Heart right ventricle (tissue), 16 donors: Measurements from ENCODE around the gene IFI6. TPM values are rescaled to one million over a fixed set of nuclear protein-coding genes. Genes with fewer than 3 reads are reported as not detected.
"Not testable (repeated sequence)": the region's sequence is repeated elsewhere in the genome, so short reads cannot be mapped to it uniquely, and the experiment has no call there.

Experiments used
- ATAC-seq, 8 donors: fragments of 200-7000 bp; cut with Tn5 transposase; one replicate each; pipeline ENCODE4 v1.9.1; 2020; ENCODE audit warnings: mild to moderate bottlenecking in 8 of 8, moderate library complexity in 8 of 8, moderate number of reproducible peaks in 1 of 8
- DNase-seq, 2 donors: peaks; one replicate each; pipeline ENCODE4 v3.0.0-alpha.2; 2020
- H3K27ac ChIP-seq, 10 donors: fragments of 200-600 bp; sonication (generic) in 2 of 10; one replicate each; pipeline versions ENCODE4 v1.5.0 to v1.8.0; 2020 to 2022; ENCODE audit warnings: mild to moderate bottlenecking in 3 of 10
- H3K27me3 ChIP-seq, 7 donors: fragments of 200-600 bp; one replicate each; pipeline ENCODE4 v1.8.0; 2021 to 2022; ENCODE audit warnings: mild to moderate bottlenecking in 2 of 7
- H3K36me3 ChIP-seq, 9 donors: fragments of 200-600 bp; sonication (generic) in 1 of 9; one replicate each; pipeline versions ENCODE4 v1.5.0 to v1.8.0; 2020 to 2022; ENCODE audit warnings: mild to moderate bottlenecking in 2 of 9
- H3K4me1 ChIP-seq, 9 donors: fragments of 200-600 bp; sonication (generic) in 1 of 9; one replicate each; pipeline versions ENCODE4 v1.5.0 to v1.8.0; 2020 to 2022; ENCODE audit warnings: mild to moderate bottlenecking in 4 of 9
- H3K4me3 ChIP-seq, 10 donors: fragments of 200-600 bp; sonication (generic) in 2 of 10; one replicate each; pipeline versions ENCODE4 v1.5.0 to v1.8.0; 2020 to 2022; ENCODE audit warnings: mild to moderate bottlenecking in 7 of 10, moderate library complexity in 2 of 10
- H3K9me3 ChIP-seq, 11 donors: fragments of 200-600 bp in 10 of 11; sonication (generic) in 2 of 11; one replicate each; pipeline versions ENCODE4 v1.5.0 to v1.8.0; 2013 to 2022; ENCODE audit warnings: mild to moderate bottlenecking in 2 of 11, control low read depth in 1 of 11, moderate library complexity in 1 of 11
- WGBS, 2 donors: extraction: QIAGEN DNeasy Blood & Tissue Kit; methylation state at CpG; one replicate each; pipeline ENCODE4 v1.1.7; 2013; ENCODE audit warnings: inconsistent platforms in 1 of 2; 5-methylcytosine and 5-hydroxymethylcytosine counted together
- intact Hi-C, 10 donors: fragments of 100-400 bp; cut with DNase I; formaldehyde crosslinking; loops; one replicate each; pipeline versions ENCODE4 v1.11.1 to v1.14.2; 2022
- polyA plus RNA-seq, 2 donors: library from polyadenylated mRNA; stranded (reverse); fragments of 200-250 nt; gene quantifications; one replicate each; pipeline ENCODE4 v1.2.3, GENCODE V29; 2013
- total RNA-seq, 10 donors: library from RNA; stranded (reverse); fragmentation: NEBNext Ultra II Directional in 3 of 10; extraction: Animal tissue kit (Norgen Biotek cat#: 25700) in 3 of 10; gene quantifications; one replicate each; pipeline versions ENCODE4 v1.2.1 to v1.2.4, GENCODE V29; 2021 to 2023
- TF ChIP-seq, protein P1 (sequence below), 9 donors: fragments of 200-600 bp; sonication (generic) in 2 of 9; IDR thresholded peaks; one replicate each; pipeline versions ENCODE4 v1.5.0 to v1.8.0; 2021 to 2022; ENCODE audit warnings: antibody characterized with exemption in 9 of 9, mild to moderate bottlenecking in 5 of 9, moderate library complexity in 1 of 9
- donor health status: Arrhythmogenic right ventricular cardiomyopathy.
- donor health status: ischemic (EF 13 %, LVEDD 7.1; RV severe dilation, severe dysfunction).
- donor health status: healthy with polysubstance abuse.
- donor health status: DM: no; HTN: yes; CAD: no.
- donor health status: DM: no; HTN: no; CAD: no.
- donor health status: ischemic (EF 25% LVEDD 6.9; RV normal size, moderate dysfunction).
- donor health status: ischemic (EF 25% LVEDD 5.7; RV mildly dilated, moderate dysfunction).
- donor health status: healthy.
- donor health status: DM: yes; HTN: yes; CAD: no.
- donor health status: Ischemic cardiomyopathy.
- donor health status: ischemic (EF 35%, LVEDD 5.7; RV mildly dilated, moderate dysfunction).
- donor health status: nonischemic (EF 11% LVEDD 7.7; RV severe dilation, severe dysfunction).
- donor health status: DM: yes; HTN: yes; CAD: no.
- donor health status: PGD.
- donor health status: ischemic (EF 29% LVEDD 5.4; RV normal size, mild dysfunction).
- donor health status: nonischemic (EF 23%, LVEDD 6.1; RV moderate dilation, normal function).

IFI6 gene
- total and polyA plus RNA-seq, 12 donors, result 24.2 to 143 (median 48.5) TPM

DNA sequence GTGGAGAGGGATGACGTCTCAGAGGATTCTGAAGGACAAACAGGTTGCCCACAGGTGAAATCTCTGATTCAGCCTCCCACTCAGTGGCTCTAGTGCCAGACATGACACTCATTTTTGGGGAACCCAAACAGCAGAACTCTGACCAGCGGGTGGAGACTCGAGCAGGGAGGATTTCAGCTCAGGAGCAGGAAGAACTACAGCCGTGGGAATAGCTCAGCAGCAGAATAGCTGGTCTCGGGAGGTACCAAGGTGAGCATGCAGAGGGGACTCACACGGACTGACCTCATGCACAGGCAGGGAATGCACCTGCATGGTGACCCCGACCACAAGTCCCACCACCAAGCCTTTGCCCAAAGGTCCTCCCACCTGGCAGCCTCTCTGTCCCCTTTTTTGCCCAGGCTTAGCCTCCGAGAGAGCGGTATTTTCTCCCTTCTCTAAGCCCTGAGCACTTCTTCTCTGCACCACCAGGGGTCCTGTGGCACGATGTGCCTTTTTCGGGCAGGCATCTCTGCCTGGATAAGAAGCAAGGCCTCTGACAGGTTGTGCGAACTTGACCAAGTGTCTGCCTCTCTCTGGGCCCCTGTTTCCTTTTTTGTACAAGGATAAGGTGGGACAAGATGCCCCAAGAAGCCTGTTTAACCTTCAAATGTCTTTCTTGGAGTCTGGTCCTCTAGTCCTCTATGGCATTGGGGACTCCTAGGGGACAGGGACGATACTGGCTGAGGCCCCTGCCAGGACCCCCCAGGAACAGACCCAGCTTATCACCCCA, 28.2 kb downstream of the IFI6 start:
- DNase-seq (peak in 1 of 2 donors; percentile 57), ATAC-seq (peak; percentile 14 to 77 (median 67))
- no peaks in the 10 kb centered on the region for H3K36me3 ChIP-seq
- H3K4me1 ChIP-seq, result peaks cover 4 to 30% (median 9%) of the 10 kb centered on the region in 9 donors
- no peaks in the 10 kb centered on the region for H3K9me3 ChIP-seq
- H3K4me3 ChIP-seq, result no peak overlapping the region
- peak overlapping the region in 2 of 10 donors; percentile 5 to 31 for H3K27ac ChIP-seq
- H3K27me3 ChIP-seq, result no peaks in the 10 kb centered on the region
- 40 to 42% methylated on average over 13 of the region's 13 CpGs for WGBS, 2 donors
- TF ChIP-seq, protein P1, sequence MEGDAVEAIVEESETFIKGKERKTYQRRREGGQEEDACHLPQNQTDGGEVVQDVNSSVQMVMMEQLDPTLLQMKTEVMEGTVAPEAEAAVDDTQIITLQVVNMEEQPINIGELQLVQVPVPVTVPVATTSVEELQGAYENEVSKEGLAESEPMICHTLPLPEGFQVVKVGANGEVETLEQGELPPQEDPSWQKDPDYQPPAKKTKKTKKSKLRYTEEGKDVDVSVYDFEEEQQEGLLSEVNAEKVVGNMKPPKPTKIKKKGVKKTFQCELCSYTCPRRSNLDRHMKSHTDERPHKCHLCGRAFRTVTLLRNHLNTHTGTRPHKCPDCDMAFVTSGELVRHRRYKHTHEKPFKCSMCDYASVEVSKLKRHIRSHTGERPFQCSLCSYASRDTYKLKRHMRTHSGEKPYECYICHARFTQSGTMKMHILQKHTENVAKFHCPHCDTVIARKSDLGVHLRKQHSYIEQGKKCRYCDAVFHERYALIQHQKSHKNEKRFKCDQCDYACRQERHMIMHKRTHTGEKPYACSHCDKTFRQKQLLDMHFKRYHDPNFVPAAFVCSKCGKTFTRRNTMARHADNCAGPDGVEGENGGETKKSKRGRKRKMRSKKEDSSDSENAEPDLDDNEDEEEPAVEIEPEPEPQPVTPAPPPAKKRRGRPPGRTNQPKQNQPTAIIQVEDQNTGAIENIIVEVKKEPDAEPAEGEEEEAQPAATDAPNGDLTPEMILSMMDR (IDR thresholded peaks at IDR 0.05), result peak; percentile 69 to 87 (median 80)
- intact Hi-C loops, result loop anchor here in 1 of 10 donors (2.0 kb wide), 1 partner anchor 19 kb away; no protein-coding TSS in a partner anchor

DNA sequence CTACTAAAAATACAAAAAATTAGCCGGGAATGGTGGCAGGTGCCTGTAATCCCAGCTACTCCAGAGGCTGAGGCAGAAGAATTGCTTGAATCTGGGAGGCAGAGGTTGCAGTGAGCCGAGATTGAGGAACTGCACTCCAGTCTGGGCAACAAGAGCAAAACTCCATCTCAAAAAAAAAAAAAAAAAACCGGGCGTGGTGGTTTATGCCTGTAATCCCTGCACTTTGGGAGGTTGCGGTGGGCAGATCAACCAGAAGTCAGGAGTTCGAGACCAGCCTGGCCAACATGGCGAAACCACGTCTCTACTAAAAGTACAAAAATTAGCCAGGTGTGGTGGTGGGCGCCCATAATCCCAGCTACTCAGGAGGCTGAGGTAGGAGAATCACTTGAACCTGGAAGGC, 31.5 kb downstream of the IFI6 start:
- ATAC-seq, H3K27me3 ChIP-seq, H3K36me3 ChIP-seq, DNase-seq, intact Hi-C loops, H3K27ac ChIP-seq, H3K9me3 ChIP-seq, H3K4me3 ChIP-seq: not testable (repeated sequence)
- 85 to 95% methylated on average over 9 of the region's 9 CpGs for WGBS, 2 donors
- H3K4me1 ChIP-seq, result peaks cover 0 to 36% (median 6%) of the 10 kb centered on the region in 9 donors

DNA sequence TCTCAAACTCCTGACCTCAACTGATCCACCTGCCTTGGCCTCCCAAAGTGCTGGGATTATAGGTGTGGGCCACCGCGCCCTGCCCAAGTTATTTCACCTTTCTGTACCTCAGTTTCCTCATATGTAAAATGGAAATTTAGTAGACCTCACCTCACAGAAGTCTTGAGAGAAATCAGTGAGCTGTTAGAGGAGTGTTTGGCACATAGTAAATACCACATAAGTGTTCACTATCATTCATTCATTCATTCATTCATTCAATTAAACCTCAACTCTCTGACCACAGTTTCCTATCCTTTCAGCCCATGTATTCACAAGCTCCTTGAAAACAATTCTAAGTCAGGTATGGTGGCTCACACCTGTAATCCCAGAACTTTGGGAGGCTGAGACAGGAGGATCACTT, 33.2 kb downstream of the IFI6 start:
- DNase-seq (no peak), ATAC-seq (no peak)
- no peaks in the 10 kb centered on the region for H3K36me3 ChIP-seq
- TF ChIP-seq, protein P1 (IDR thresholded peaks at IDR 0.05), result no peak
- no peak overlapping the region for H3K4me3 ChIP-seq
- intact Hi-C loops, result no loop called here
- peaks cover 0 to 8% (median 0%) of the 10 kb centered on the region in 7 donors for H3K27me3 ChIP-seq
- no peak overlapping the region for H3K27ac ChIP-seq
- no peaks in the 10 kb centered on the region for H3K9me3 ChIP-seq
- WGBS, 2 donors, result 96 to 100% methylated on average over 2 of the region's 2 CpGs
- peaks cover 0 to 47% (median 8%) of the 10 kb centered on the region in 9 donors for H3K4me1 ChIP-seq

DNA sequence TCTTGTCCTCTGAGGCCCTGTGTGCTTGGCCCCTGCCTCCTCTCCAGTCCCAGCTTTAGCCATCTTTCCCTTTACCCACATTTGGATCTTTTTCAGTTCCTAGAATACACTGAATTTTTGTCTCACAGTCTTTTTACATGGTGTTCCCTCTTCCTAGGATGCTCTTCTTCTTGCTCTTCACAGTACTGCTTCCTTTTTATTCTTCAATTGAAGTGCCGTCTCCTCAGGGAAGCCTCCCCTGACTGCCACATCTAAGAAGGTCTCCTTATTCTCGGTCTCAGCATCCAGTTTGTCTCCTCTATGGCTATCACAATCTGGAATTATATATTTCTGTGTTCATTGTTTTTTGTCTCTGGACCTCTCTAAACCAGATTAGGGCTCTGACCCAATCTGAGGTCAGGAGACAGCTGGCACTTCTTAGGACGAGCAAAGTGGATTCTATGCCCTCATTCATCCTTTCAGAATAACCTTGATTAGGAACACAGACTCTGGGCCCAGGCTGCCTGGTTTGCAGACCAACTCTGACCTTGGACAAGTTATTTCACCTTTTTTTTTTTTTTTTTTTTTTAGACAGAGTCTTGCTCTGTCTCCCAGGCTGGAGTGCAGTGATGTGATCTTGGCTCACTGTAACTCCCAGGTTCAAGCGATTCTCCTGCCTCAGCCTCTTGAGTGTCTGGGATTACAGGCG, 33.8 kb downstream of the IFI6 start:
- ATAC-seq (no peak), DNase-seq (no peak)
- Histone ChIP-seq H3K27me3 (peaks cover 0 to 14% (median 0%) of the 10 kb centered on the region in 7 donors), H3K4me3 (no peak overlapping the region), H3K27ac (no peak overlapping the region), H3K36me3 (no peaks in the 10 kb centered on the region), H3K4me1 (peaks cover 2 to 48% (median 14%) of the 10 kb centered on the region in 9 donors), H3K9me3 (no peaks in the 10 kb centered on the region)
- intact Hi-C loops, result no loop called here
- TF ChIP-seq, protein P1 (IDR thresholded peaks at IDR 0.05), result no peak
- WGBS, 2 donors, result 57 to 58% methylated on average over 5 of the region's 5 CpGs
